Measurements from ENCODE around the gene CRYBG1.
"Not testable (repeated sequence)": the region's sequence is repeated elsewhere in the genome, so short reads cannot be mapped to it uniquely, and the experiment has no call there.

Gene CRYBG1

GRCh38 chr6:106509420-106510089 lies 149.0 kb downstream of the CRYBG1 start:
- no peak for DNase-seq (ENCODE audit: low read depth)

GRCh38 chr6:106510090-106510970 lies 149.8 kb downstream of the CRYBG1 start:
- peak; percentile 65 for DNase-seq (ENCODE audit: low read depth)

DNA sequence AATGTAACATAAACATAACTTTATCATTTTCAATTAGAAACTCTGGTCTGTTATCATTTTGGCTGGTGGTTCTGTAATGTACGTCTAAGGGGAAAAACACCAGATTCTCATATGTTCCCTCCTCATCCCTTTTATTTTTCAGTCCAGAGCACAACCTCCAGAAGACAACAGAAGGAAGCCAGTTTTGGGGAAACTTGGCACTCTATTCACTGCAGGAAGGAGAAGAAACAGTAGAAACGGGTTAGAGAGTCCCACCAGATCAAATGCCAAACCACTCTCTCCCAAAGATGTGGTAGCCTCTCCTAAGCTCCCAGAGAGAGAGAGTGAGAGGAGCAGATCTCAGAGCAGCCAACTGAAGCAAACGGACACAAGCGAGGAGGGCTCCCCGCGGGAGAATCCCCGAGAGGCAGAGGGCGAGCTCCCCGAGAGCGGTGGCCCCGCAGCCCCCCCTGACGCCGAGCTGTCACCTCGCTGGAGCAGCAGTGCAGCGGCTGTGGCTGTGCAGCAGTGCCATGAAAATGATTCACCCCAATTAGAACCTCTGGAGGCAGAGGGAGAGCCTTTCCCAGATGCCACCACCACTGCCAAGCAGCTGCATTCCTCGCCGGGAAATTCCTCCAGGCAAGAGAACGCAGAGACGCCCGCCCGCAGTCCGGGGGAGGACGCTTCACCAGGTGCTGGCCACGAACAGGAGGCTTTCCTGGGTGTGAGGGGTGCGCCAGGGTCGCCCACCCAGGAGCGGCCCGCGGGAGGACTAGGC lies 151.0 kb downstream of the CRYBG1 start:
- DNase-seq (ENCODE audit: low read depth): peak; percentile 31

DNA sequence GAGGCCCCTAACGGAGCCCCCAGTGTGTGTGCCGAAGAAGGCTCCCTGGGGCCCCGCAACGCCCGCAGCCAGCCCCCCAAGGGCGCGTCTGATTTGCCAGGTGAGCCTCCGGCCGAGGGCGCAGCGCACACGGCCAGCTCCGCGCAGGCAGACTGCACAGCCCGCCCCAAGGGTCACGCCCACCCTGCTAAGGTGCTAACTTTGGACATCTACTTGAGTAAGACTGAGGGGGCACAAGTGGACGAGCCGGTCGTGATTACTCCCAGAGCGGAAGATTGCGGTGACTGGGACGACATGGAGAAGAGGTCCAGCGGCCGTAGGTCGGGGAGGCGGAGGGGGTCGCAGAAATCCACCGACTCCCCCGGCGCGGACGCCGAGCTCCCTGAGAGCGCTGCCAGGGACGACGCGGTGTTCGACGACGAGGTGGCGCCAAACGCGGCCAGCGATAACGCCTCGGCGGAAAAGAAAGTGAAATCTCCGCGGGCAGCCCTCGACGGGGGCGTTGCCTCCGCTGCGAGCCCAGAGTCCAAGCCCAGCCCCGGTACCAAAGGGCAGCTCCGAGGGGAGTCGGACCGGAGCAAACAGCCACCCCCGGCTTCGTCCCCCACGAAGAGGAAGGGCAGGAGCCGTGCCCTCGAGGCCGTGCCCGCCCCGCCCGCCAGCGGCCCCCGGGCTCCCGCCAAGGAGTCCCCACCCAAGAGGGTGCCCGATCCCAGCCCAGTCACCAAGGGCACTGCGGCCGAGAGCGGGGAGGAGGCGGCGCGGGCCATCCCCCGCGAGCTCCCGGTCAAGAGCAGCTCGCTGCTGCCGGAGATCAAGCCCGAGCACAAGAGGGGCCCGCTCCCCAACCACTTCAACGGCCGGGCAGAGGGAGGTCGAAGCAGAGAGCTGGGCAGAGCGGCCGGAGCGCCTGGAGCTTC lies 151.8 kb downstream of the CRYBG1 start:
- peak; percentile 66 for DNase-seq (ENCODE audit: low read depth)

- no peak for DNase-seq (ENCODE audit: low read depth)
Observed at GRCh38 chr6:106512968-106513574, 152.6 kb downstream of the CRYBG1 start.

DNA sequence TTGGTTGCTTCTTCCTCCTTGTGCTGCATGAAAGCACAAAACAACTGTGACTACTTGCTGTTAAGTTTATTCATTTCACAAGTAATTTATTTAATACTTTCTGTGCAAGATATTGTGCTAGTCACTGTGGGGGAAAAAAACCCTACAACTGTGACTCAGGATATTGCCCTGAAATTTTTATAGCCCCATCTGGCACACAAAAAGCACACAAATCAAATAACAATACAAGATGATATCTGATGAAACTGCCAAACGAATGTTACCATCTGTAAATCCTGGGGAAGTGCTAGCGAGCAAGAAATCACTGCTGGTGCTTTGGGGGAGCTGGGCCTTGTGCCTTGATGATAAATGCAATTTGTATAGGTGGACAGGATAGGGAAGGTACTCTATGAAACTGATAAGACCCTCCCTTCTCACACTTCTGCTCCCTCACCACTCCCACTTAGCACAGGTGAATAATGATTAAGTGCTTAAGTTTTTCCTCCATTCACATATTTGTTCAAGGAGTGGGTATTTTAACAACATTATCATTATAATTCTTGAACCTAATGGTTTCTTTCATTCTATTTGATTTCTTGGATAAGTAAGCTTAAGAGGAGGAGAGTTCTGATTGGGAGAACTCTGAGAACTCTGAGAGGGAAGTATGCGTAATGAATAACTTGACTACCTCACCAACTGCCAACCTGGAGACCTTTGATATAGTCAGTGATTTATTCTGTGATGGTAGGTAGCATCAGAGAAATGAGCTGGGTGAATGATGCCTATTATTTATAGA lies 153.5 kb downstream of the CRYBG1 start:
- no peak for DNase-seq (ENCODE audit: low read depth)

GRCh38 chr6:106514583-106514885 lies 154.0 kb downstream of the CRYBG1 start:
- DNase-seq (ENCODE audit: low read depth): no peak

DNA sequence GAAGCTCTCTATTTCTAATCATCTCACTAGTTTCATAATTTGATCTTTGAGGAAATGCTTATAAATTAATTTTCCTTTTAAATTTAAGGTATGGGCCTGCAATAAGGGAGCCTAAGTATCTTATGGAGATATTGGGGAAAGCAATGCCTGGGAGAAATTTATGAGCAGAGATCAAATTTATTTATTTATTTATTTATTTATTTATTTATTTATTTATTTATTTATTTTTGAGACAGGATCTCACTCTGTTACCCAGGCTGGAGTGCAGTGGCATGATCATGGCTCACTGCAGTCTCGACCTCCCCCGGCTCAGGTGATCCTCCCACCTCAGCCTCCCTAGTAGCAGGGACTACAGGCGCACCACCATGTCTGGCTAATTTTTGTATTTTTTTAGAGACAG lies 155.1 kb downstream of the CRYBG1 start:
- not testable (repeated sequence) for DNase-seq (ENCODE audit: low read depth)

- no peak for DNase-seq (ENCODE audit: low read depth)
Observed at GRCh38 chr6:106516616-106517015, 156.1 kb downstream of the CRYBG1 start.

GRCh38 chr6:106517706-106518105 lies 157.2 kb downstream of the CRYBG1 start:
- DNase-seq (ENCODE audit: low read depth): no peak

DNA sequence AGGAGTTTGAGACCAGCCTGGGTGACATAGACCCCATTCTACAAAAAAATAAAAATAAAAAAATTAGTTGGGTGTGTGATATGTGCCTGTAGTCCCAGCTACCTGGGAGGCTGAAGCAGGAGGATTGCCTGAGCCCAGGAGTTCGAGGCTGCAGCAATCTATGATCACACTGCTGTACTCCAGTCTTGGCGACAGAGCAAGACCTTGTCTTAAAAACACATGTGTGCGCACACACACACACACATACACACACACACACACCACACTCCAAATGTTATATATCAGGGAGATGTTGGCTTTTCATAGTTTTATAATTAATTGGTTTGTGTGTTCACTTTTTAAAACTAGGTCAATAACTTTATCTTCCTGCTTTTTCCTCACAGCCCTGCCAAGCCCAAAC lies 158.2 kb downstream of the CRYBG1 start:
- no peak for DNase-seq (ENCODE audit: low read depth)

GRCh38 chr6:106519460-106520394 lies 159.2 kb downstream of the CRYBG1 start:
- peak; percentile 80 for DNase-seq (ENCODE audit: low read depth)

DNA sequence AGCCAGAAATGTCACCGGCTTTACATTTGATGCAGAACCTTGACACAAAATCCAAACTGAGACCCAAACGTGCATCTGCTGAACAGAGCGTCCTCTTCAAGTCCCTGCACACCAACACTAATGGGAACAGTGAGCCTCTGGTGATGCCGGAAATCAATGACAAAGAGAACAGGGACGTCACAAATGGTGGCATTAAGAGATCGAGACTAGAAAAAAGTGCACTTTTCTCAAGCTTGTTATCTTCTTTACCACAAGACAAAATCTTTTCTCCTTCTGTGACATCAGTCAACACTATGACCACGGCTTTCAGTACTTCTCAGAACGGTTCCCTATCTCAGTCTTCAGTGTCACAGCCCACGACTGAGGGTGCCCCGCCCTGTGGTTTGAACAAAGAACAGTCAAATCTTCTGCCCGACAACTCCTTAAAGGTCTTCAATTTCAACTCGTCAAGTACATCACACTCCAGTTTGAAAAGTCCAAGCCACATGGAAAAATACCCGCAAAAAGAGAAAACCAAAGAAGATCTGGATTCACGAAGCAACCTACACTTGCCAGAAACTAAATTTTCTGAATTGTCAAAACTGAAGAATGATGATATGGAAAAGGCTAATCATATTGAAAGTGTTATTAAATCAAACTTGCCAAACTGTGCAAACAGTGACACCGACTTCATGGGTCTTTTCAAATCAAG lies 160.3 kb downstream of the CRYBG1 start:
- peak; percentile 80 for DNase-seq (ENCODE audit: low read depth)

DNA sequence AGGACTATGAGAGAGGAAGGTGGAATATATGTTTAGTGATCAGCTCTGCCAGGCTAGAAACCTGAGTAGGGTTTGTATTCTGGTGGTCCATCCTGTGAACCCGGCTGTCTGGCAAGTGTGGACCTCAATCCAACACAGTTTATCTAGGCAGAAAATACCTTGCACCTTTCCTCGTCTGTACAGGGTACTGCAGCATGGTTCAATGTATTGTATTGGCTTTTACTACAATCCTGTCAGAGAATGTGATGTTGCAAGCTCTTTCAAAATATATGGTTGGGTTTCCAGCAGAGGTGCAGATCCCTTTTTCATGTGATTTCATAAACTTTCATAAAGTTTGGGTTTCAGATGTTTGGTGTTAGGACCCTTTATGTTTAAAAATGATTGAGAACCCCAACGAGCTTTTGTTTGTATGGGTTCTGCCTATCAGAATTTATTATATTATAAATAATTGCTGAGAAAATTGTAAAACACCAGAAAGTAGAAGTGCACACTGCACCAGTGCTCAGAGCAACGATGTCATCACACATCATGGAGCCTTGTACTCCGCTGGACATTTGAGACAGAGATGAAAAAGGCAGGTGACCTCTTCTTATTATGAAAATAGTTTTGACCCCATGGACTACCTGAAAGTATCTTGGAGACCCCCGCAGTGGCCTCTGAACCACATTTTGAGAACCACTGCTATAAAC lies 162.2 kb downstream of the CRYBG1 start:
- no peak for DNase-seq (ENCODE audit: low read depth)

DNA sequence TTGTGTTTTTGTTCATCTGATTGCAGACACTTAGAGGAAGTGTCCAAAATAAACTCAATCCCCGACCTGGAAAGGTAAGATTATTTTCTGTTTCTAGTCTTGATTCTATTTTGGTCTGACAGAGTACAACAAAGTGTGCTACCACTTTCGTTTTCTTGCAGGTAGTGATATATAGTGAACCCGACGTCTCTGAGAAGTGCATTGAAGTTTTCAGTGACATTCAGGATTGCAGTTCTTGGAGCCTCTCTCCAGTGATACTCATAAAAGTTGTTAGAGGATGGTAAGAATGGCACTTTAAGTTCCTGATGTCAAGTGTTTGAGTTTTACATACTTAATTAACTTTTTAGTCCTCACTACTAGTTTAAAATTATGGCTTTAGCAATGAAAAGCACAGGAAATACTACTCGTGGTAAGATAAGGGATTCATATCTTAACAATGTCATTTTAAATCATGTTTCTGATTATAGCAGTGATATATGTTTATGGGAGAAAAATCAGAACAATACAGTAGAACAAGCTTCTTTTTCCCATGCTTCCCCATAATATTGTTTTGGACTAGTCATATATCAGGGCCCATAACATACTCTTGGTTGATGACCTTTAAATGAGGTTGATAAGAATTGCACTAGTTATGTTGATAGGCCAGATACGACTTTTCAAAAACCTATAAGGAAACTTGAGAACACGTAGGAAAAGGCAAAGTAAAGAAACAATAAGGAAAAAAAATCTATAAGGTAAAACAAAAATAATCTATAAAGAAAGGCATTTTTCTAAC lies 164.8 kb downstream of the CRYBG1 start:
- DNase-seq (ENCODE audit: low read depth): no peak

DNA sequence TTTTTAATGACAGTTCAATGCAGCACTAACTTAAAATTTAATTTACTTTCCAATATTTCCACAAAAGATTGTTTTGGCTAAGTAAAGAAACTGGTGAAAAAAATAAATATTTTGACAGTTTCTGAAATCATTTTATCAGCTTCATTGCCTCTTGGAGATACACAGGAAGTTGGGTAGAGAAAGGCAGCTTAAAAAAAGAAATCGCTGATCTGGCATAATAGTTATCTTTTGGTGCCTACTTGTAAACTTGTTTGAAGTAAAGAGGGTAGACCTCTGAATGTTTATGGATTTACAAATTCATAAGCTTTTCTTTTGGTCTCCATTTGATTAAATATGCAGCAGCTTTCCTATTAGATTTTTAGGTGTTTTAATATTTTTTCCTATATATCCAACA lies 165.4 kb downstream of the CRYBG1 start:
- DNase-seq (ENCODE audit: low read depth): no peak

GRCh38 chr6:106527117-106527516 lies 166.6 kb downstream of the CRYBG1 start:
- DNase-seq (ENCODE audit: low read depth): no peak

Measured in T-helper 22 cell (primary cell).